ENCODE results near the gene ARPC2. TPM values are rescaled to one million over a fixed set of nuclear protein-coding genes. Genes with fewer than 3 reads are reported as not detected.

The ARPC2 gene
- total RNA-seq, 1 experiment from 2014 or later = 273 TPM

DNA sequence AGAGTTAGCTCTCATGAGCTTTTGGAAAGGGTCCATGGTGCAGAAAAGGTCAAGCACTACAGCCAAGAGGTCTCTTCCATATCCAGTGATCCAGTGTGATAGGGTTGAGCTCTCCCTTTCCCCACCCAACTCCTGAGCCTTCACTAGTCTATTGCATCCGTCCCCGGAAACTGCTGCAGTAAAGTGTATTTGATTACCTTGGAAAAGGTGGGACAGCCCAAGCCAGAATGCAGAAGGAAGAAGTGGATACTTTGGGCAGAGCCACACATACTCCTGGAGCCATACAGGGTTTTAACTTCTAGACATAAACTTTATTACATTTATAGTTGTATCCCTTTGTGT, 56.9 kb downstream of the ARPC2 start:
- Histone ChIP-seq H3K36me3 (ENCODE audit: low read depth) (peaks cover 17% of the 10 kb centered on the region; the same call in 1 of the 2 replicates), H3K79me2 (ENCODE audit: low read depth) (peaks cover 34% of the 10 kb centered on the region), H4K20me1 (ENCODE audit: insufficient read depth) (peaks cover 6% of the 10 kb centered on the region), H3K27ac (peak overlapping the region; percentile 69), H2AFZ (no peak overlapping the region), H3K4me3 (no peak overlapping the region), H3F3A (ENCODE audit: insufficient read depth, low read depth) (peaks cover 37% of the 10 kb centered on the region), H3K27me3 (ENCODE audit: insufficient read depth, low read depth) (no peaks in the 10 kb centered on the region), H3K9me2 (ENCODE audit: insufficient read depth) (no peaks in the 10 kb centered on the region), H3K4me2 (peak overlapping the region; percentile 11; the same call in 1 of the 2 replicates), H3K9me3 (ENCODE audit: insufficient read depth, low read depth) (no peaks in the 10 kb centered on the region), H3K4me1 (replicated peaks; ENCODE audit: insufficient read depth) (peaks cover 36% of the 10 kb centered on the region)
- CTCF ChIA-PET = interaction anchor here (1.1 to 2.9 kb wide), 2 partner anchors 18 to 83 kb away, joined by 5 to 26 read pairs; partner anchors contain the start of genes CATIP and TMBIM1
- DNase-seq = no peak
- POLR2A ChIA-PET (ENCODE audit: unreplicated experiment) = interaction anchor here (0.6 kb wide), 1 partner anchor 113 kb away, joined by 5 read pairs; no protein-coding TSS in a partner anchor
- BruUV-seq (replicated peaks) = no TSS peak
- intact Hi-C loops (cut with micrococcal nuclease; ENCODE audit: unreplicated experiment) = loop anchor here (2.0 to 10.0 kb wide), 4 partner anchors 49 to 573 kb away; partner anchors contain the start of genes BCS1L and ZNF142
- TF ChIP-seq EZH2 (IDR thresholded peaks at IDR 0.05; ENCODE audit: low read depth) (no peak), CTCF (conservative IDR thresholded peaks at IDR 0.05) (no peak)

DNA sequence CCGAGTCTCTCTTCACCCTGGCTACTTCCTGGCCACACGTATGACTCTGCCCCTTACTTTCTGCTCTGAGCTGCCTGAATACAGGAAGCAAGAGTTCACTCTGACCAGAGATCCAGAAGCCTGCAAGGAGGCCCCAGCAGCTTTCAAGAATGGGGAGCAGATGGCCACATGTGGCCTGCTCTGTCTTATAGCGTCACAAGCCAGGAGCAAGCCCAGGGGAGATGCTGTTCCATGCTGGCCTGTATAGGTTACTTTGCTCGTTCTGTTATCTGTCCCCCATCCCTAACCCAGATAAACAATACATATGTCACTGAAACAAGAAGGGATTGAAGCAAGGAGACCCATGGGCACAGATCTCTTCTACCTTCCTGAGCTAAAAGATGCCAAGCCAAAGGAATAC, 57.6 kb downstream of the ARPC2 start:
- ChIA-PET CTCF (no interaction called here), POLR2A (ENCODE audit: unreplicated experiment) (interaction anchor here (0.7 kb wide), 1 partner anchor 132 kb away, joined by 5 read pairs; no protein-coding TSS in a partner anchor)
- peaks cover 31% of the 10 kb centered on the region for H3K79me2 ChIP-seq (ENCODE audit: low read depth)
- H3K9me3 ChIP-seq (ENCODE audit: insufficient read depth, low read depth) = no peaks in the 10 kb centered on the region
- H3K4me3 ChIP-seq = no peak overlapping the region
- peaks cover 20% of the 10 kb centered on the region; the same call in 1 of the 2 replicates for H3K36me3 ChIP-seq (ENCODE audit: low read depth)
- peaks cover 35% of the 10 kb centered on the region for H3K4me1 ChIP-seq (replicated peaks; ENCODE audit: insufficient read depth)
- H3F3A ChIP-seq (ENCODE audit: insufficient read depth, low read depth) = peaks cover 37% of the 10 kb centered on the region
- no peak overlapping the region for H3K4me2 ChIP-seq
- H3K9me2 ChIP-seq (ENCODE audit: insufficient read depth) = no peaks in the 10 kb centered on the region
- no peaks in the 10 kb centered on the region for H3K27me3 ChIP-seq (ENCODE audit: insufficient read depth, low read depth)
- TF ChIP-seq CTCF (conservative IDR thresholded peaks at IDR 0.05) (no peak), EZH2 (IDR thresholded peaks at IDR 0.05; ENCODE audit: low read depth) (no peak)
- H3K27ac ChIP-seq = peak overlapping the region; percentile 69; the same call in 1 of the 2 replicates
- H4K20me1 ChIP-seq (ENCODE audit: insufficient read depth) = no peaks in the 10 kb centered on the region
- no peak for DNase-seq
- H2AFZ ChIP-seq = no peak overlapping the region
- BruUV-seq (replicated peaks) = TSS peak; percentile 1
- intact Hi-C loops (cut with micrococcal nuclease; ENCODE audit: unreplicated experiment) = loop anchor here (5.0 to 10.0 kb wide), 3 partner anchors 87 to 573 kb away; partner anchors contain the start of genes BCS1L and ZNF142

DNA sequence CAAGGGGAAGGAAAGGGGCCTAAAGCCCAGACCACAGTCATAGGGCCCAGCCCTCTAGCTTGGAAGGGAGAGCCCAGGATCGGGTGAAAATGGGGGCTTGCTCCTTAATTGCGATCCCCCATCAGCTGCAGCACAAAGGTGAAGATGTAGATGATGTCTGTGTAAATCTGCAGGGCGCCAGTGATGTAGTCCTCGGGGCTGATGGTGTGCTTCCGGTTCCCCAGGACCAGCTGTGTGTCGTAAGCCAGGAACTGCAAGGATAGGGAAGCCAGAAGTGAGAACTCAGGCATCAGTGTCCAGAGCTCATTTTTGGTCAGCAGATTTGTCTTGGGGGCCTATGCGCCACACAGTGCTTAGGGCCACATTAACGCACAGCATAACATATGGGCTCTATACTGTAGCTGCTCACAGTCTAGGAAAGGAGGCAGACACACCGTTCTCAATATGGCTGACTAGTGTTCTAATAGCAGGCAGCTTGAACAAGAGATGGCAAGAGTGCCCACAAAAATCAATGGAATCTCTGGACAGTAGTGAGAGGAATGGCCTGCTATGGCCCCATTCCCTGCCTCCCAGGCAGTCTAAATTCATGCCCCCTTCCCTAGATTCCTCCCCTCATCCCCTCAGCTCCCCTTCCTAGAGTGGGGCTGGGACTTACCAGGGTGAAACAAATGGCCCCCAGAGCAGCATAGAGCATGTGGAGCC, 58.5 kb downstream of the ARPC2 start:
- peaks cover 36% of the 10 kb centered on the region for H3K79me2 ChIP-seq (ENCODE audit: low read depth)
- no peak for DNase-seq
- intact Hi-C loops (cut with micrococcal nuclease; ENCODE audit: unreplicated experiment) = loop anchor here (10.0 kb wide), 1 partner anchor 379 kb away; the partner anchor contains the start of genes BCS1L and ZNF142
- no peaks in the 10 kb centered on the region for H3K27me3 ChIP-seq (ENCODE audit: insufficient read depth, low read depth)
- no peaks in the 10 kb centered on the region for H4K20me1 ChIP-seq (ENCODE audit: insufficient read depth)
- no peaks in the 10 kb centered on the region for H3K9me3 ChIP-seq (ENCODE audit: insufficient read depth, low read depth)
- peaks cover 26% of the 10 kb centered on the region for H3K36me3 ChIP-seq (ENCODE audit: low read depth)
- H3K4me2 ChIP-seq = no peak overlapping the region
- peaks cover 37% of the 10 kb centered on the region for H3F3A ChIP-seq (ENCODE audit: insufficient read depth, low read depth)
- no peak overlapping the region for H2AFZ ChIP-seq
- no peak for TF ChIP-seq EZH2 (IDR thresholded peaks at IDR 0.05; ENCODE audit: low read depth)
- no peak for TF ChIP-seq CTCF (conservative IDR thresholded peaks at IDR 0.05)
- ChIA-PET POLR2A (ENCODE audit: unreplicated experiment) (interaction anchor here (0.7 kb wide), 1 partner anchor 131 kb away, joined by 5 read pairs; no protein-coding TSS in a partner anchor), CTCF (interaction anchor here (0.8 kb wide), 1 partner anchor 121 kb away, joined by 4 read pairs; no protein-coding TSS in a partner anchor)
- H3K4me3 ChIP-seq = no peak overlapping the region
- H3K27ac ChIP-seq = no peak overlapping the region
- peaks cover 35% of the 10 kb centered on the region for H3K4me1 ChIP-seq (replicated peaks; ENCODE audit: insufficient read depth)
- no peaks in the 10 kb centered on the region for H3K9me2 ChIP-seq (ENCODE audit: insufficient read depth)
- BruUV-seq (replicated peaks) = no TSS peak
